Frontal cortex (tissue), 4 donors: ENCODE data around the gene KCNAB1. TPM values are rescaled to one million over a fixed set of nuclear protein-coding genes. Genes with fewer than 3 reads are reported as not detected.

Experiments
- DNase-seq, 2 donors: peaks; one replicate each; pipeline ENCODE4 v3.0.0; 2012; ENCODE audit warnings: low spot score in 2 of 2
- FAIRE-seq: peaks from 2 replicates; lab custom pipeline; 2012; peaks lifted over from hg19 to GRCh38; lab: Jason Lieb, UNC
- total RNA-seq: library from RNA; depleted of rRNA; stranded (reverse); fragments of >200 nt; gene quantifications from one replicate; pipeline ENCODE4 v1.2.3, GENCODE V29; 2014
- donor health status: control.
- donor health status: control.
- donor health status: control.

The KCNAB1 gene
- total RNA-seq, 1 donor from 2014 or later = 31.4 TPM

GRCh38 chr3:156465194-156465593, 344.8 kb downstream of the KCNAB1 start:
- FAIRE-seq = no peak

GRCh38 chr3:156469456-156469855, 349.1 kb downstream of the KCNAB1 start:
- DNase-seq (no peak), FAIRE-seq (no peak)

More at GRCh38 chr3:156465194-156465593, 344.8 kb downstream of the KCNAB1 start:
- DNase-seq = no peak

DNA sequence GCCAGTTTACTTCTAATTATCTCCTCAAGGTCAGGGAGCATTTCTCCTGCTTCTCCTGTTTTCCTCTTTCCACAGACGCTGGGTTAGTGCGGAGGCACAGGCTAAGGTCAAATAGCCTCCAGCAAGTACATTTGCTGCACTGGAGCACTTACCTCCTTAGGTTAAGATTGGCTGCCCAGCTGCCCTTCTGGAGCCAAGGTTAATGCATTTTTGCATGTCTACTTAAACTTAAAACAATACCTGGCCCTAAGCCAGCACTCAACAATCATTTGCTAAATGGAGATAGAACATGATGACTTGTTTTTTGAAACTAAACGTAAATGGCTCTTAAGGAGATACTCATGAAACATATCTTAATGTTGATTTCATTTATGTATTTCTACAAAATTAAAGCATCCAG, 351.1 kb downstream of the KCNAB1 start:
- no peak for FAIRE-seq
- DNase-seq = no peak

DNA sequence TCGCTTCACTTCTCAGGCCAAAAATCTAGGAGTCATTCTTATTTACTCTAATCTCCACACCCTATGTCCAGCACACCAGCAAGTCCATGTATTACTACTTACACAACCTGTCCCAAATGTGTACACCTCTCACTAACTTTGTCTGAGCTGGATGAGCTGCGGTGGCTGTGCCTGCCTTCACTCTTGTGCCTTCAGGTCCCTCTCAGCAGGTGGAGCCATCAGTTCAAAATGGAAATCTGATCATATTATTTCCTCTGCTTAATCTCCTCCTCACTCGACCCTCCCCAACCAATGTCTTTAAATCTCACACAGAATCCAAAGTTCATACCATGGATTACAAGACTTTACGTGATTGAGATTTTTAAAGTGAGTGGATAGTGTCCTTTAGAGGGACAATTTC, 351.8 kb downstream of the KCNAB1 start:
- no peak for DNase-seq
- FAIRE-seq = no peak

- FAIRE-seq (no peak), DNase-seq (no peak)
Observed at GRCh38 chr3:156472684-156473083, 352.3 kb downstream of the KCNAB1 start.

GRCh38 chr3:156473341-156473740, 353.0 kb downstream of the KCNAB1 start:
- no peak for FAIRE-seq
- DNase-seq = no peak

DNA sequence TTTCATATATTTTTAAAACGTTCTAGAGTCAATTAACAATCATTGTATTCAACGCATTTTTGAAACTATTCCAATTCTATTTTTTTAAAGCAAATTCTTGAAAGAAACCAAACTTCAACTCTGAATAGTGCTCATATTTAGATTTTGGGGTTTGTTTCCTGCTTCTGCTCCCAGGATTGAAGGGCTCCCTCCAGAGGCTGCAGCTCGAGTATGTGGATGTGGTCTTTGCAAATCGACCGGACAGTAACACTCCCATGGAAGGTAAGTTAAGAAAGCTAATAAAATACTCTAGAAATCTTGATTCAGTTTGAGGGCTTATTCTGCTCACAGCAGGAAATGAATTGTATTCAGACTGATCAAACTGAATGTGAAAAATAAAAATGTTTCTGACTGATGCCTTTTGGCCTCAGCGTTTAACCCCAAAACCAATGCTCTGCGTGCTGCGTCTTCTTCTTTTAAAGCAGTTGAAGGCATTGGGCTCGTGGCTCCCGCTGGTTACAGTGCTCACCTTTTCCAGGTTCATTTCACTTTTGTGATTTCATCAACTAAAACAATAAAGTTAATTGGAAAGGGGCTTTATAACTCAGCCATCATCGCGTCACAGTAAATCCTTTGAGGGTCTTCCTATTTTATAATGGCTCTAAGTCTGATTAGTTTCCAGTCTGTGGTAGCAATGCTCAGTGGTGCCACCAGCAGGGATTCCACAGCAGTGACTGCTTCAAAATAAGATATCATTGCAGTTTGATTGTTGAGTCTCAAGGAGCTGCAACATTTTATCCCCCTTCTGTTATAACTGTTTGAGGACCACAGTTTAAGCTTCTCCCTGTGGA, 354.4 kb downstream of the KCNAB1 start:
- FAIRE-seq (no peak), DNase-seq (no peak)

GRCh38 chr3:156477323-156477722, 356.9 kb downstream of the KCNAB1 start:
- FAIRE-seq (no peak), DNase-seq (no peak)

GRCh38 chr3:156478891-156479290, 358.5 kb downstream of the KCNAB1 start:
- DNase-seq (no peak), FAIRE-seq (no peak)

DNA sequence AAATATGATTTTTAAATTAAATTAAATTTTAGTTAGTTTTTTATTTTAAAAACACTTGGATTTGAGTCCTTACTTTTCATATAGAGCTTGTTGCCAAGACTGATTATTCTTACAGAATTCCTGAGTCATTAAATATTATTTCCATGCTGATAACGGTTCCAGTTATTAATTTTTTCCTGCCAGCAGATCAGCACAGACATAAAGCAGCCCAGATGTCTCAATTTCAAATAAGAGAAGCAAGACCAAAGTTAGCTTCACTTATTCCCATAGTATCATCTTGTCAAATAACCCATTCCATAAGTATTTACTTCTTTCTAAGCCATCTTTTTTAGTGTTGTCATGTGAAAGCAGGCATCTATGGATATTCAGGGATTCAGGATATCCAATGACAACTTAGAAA, 359.2 kb downstream of the KCNAB1 start:
- FAIRE-seq = no peak
- DNase-seq = no peak

DNA sequence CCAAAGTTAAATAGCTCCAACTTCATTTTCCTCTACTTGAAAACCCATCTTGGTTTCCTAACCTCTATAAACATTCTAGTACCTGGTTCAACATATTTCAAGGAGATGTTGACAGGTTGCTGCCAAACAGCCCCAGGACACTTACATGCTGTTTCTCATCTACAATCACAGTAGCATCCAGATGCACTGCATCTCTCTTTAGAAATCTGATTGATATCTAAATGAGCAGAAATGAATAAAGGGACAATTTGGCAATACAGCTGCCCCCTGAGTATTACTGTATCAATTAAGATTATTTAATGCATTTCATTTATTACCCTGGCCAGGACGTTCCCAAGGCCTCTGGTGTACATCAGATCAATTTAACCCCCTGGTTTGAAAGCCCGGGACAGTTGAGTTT, 360.6 kb downstream of the KCNAB1 start:
- FAIRE-seq (no peak), DNase-seq (no peak)

GRCh38 chr3:156483002-156483401, 362.6 kb downstream of the KCNAB1 start:
- DNase-seq (no peak), FAIRE-seq (no peak)

DNA sequence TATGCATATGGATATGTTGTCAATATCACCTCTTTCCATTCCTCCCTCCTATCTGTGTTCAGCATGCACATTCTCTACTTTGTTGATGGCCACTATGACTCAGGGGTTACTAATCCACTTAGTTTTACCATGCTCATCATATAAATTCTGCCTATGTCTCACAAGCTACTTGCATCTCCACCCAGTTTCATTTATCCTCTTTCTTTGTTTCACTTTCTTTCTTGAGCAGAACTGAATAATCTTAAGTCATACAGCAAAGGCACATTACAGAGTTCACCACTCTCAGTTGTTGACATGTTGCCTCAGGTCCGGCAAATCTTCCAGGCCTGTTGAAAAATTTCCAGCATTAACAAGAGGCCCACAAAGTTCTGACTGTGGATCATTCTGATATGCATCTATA, 363.0 kb downstream of the KCNAB1 start:
- FAIRE-seq = no peak
- no peak for DNase-seq

DNA sequence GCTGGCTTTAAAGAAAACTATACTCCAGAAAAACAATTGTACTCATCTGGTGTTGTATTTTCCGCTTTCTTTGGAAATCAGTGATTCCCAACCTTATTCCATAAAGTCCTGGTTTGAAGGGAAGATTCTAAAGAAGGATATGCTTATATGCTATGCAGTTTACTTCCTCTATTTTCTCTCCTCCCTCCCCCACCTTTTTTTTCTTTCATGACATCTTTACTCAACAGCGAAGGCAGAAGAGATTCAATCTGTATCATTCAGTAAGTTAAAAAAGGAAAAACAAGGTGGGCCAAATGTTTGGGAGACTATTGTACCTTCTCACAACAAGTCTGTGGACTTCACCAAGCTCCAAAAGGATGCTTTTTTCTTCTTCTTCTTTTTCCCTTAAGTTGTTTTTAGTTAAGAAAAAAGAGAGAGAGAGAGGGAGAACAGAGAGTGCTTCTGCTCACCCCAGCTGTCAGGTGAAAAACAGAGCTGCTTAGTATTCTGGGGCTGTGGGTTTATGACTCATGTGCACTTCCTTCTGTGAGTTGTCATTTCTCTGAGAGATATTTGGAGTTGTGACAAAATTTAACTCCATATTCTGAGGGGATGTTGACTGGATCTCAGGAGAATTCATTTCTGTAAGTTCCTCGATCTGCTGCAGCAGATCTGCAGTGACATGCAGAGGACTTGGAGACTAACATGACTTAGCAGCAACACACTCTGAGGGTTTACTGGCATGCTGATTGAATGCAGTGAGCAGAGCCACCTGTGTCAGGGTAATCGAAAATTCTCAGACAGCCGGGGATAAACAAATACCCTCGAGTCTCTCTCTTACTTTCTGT, 363.8 kb downstream of the KCNAB1 start:
- FAIRE-seq (no peak), DNase-seq (no peak)

GRCh38 chr3:156488767-156489166, 368.4 kb downstream of the KCNAB1 start:
- FAIRE-seq = no peak

DNA sequence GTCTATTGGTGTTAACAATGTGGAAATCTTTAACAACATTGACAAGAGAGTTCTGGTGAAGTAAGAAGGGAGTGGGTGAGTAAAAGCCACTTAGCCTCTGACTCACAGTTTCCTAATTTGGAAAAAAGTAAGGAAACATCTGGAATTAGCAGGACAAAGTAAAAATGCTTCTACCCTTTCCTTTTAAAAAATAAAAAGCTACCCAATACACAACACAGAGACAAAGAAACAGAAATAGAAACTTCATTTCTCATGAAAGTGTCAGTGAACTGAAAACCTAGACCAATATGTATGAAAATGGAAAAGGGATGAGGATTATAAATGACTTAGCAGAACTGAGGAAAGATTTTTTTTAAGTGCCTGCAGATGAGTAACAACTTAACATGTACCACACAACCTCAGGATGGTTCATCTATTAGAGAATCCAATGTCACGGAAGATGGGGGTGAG, 369.1 kb downstream of the KCNAB1 start:
- FAIRE-seq (no peak), DNase-seq (no peak)

More at GRCh38 chr3:156488767-156489166, 368.4 kb downstream of the KCNAB1 start:
- DNase-seq = no peak

DNA sequence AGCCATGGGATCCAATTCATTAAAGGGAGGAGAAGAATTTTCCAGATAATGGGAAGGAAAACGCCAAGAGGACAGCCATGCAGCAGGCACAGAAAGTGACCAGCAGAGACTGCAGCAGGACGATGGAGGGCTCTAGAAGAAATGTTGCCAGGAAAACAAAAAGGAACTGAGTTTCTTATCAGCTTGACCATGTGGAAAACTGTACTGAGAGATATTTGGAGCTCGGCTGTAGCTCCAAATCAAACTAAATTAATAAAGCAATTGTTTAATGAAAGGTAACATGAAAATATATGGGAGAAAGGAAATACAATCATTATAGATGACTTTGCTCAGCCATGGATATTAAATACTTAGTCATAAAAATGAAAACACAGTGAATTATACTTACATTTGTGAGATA, 370.8 kb downstream of the KCNAB1 start:
- no peak for FAIRE-seq
- no peak for DNase-seq

- FAIRE-seq = no peak
- DNase-seq = no peak
Observed at GRCh38 chr3:156492801-156493261, 372.5 kb downstream of the KCNAB1 start.

DNA sequence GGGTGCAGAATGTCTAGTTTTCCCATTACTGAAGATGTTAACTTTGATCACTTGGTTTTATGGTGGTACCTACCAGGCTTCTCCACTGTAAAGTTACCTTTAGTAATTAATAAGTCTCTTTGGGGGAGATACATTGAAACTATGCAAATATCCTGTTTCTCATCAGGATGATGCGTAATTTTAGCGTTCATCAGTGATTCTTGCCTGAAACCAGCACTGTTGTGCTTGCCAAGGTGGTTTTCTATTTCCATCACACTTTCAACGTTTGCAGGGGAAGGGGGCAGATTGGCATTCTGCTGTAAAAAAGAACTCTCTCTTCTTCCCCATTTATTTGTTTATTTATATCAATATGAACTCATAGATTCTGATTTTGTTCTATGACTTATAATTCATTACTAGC, 373.5 kb downstream of the KCNAB1 start:
- FAIRE-seq = no peak
- DNase-seq = no peak

DNA sequence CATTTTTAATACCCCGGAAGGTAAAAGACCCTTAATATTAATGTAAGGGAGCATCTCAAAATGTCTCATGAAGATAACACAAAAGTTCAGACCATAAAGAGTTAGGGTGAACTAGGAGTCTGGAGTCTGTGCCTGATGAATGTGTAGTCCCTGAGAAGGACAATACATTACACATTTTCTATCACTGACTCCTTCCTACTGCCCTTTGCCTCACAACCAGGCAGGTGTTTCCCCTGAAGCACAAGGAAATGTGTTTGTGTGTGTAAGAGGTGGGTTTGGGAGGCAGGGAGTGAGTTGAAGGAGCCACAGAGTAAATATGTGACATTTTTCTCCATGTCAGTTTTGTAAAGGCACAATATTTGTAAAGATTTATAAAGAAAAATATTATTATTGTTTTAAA, 375.4 kb downstream of the KCNAB1 start:
- FAIRE-seq (no peak), DNase-seq (no peak)

DNA sequence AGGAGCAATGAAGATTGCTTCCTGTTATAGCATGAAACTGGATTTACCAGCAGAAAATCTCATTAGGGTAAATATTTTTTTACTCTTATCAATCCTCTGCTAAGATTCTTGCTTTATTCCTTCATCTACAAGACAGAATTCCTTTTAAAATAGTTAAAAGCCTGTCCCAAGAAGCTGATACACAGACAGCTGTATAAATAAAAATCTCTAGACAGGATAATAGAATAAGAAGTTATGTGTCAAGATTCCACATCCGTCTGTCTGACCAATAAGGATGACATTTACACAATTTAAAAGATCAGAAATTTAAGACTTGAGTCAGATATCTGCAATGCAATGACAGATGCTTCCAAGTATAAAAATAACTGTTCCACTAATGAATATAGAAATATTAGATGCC, 376.9 kb downstream of the KCNAB1 start:
- FAIRE-seq = no peak

More for the DNA sequence above, 376.9 kb downstream of the KCNAB1 start:
- no peak for DNase-seq
